Gastroesophageal sphincter (tissue), 4 donors: ENCODE data around the gene HS6ST3. TPM values are rescaled to one million over a fixed set of nuclear protein-coding genes. Genes with fewer than 3 reads are reported as not detected.
A peak's percentile ranks its signal among the peaks of the same experiment; 100 is the strongest.

Experiments
- ATAC-seq: fragments of 150-250 bp; one replicate; pipeline ENCODE4 v1.9.1; 2016; ENCODE audit warnings: mild to moderate bottlenecking, moderate library complexity
- H3K27ac ChIP-seq, 4 donors: fragments of 200-600 bp; sonication (generic) in 3 of 4; 1 replicate in 3 of 4; 2 replicates in 1 of 4; pipeline ENCODE4 v1.5.1; 2016 to 2019
- H3K27me3 ChIP-seq: fragments of 200-600 bp; sonication (generic); one replicate; pipeline ENCODE4 v1.5.1; 2019
- H3K36me3 ChIP-seq, 2 donors: fragments of 200-600 bp; sonication (generic); one replicate each; pipeline ENCODE4 v1.5.1; 2019; ENCODE audit warnings: control low read depth in 1 of 2
- H3K4me1 ChIP-seq, 3 donors: fragments of 200-600 bp; sonication (generic); 1 replicate in 2 of 3; 2 replicates in 1 of 3; pipeline ENCODE4 v1.5.1; 2016 to 2019; ENCODE audit warnings: control low read depth in 2 of 3
- H3K4me3 ChIP-seq, 2 donors: fragments of 200-600 bp; sonication (generic); one replicate each; pipeline ENCODE4 v1.5.1; 2019; ENCODE audit warnings: mild to moderate bottlenecking in 1 of 2, moderate library complexity in 1 of 2
- H3K9me3 ChIP-seq, 3 donors: fragments of 200-600 bp; sonication (generic); one replicate each; pipeline ENCODE4 v1.5.1; 2017 to 2019; ENCODE audit warnings: control low read depth in 2 of 3
- EP300 ChIP-seq: sonication (generic); formaldehyde crosslinking; IDR thresholded peaks from one replicate; pipeline ENCODE4 v1.6.1; 2017; ENCODE audit warnings: antibody characterized with exemption, mild to moderate bottlenecking
- POLR2A ChIP-seq, 2 donors: fragments of 450-650 bp; IDR thresholded peaks; one replicate each; pipeline ENCODE4 v1.6.1; 2017; ENCODE audit warnings: antibody characterized with exemption in 2 of 2, mild to moderate bottlenecking in 2 of 2, moderate library complexity in 1 of 2
- POLR2AphosphoS5 ChIP-seq: sonication (generic); formaldehyde crosslinking; IDR thresholded peaks from one replicate; pipeline ENCODE4 v1.6.1; 2017; ENCODE audit warnings: antibody characterized with exemption
- WGBS, 2 donors: methylation state at CpG; one replicate each; pipeline ENCODE4 v1.1.5; 2018; ENCODE audit warnings: low coverage in 1 of 2; 5-methylcytosine and 5-hydroxymethylcytosine counted together
- total RNA-seq, 4 donors: library from RNA; depleted of rRNA; stranded (reverse); fragments of >200 nt; gene quantifications; one replicate each; pipeline ENCODE4 v1.1.0, GENCODE V29; 2016
- TF ChIP-seq, protein P1 (sequence below), 4 experiments: fragments of 200-600 bp in 2 of 4; fragments of 450-650 bp in 2 of 4; sonication (generic) in 1 of 4; IDR thresholded peaks; one replicate each; pipeline ENCODE4 v1.5.1; 2017 to 2019; ENCODE audit warnings: antibody characterized with exemption in 4 of 4, mild to moderate bottlenecking in 2 of 4, moderate library complexity in 2 of 4

Gene HS6ST3
- total RNA-seq, 4 donors from 2014 or later = 3.4 to 13.2 (median 5.2) TPM

DNA sequence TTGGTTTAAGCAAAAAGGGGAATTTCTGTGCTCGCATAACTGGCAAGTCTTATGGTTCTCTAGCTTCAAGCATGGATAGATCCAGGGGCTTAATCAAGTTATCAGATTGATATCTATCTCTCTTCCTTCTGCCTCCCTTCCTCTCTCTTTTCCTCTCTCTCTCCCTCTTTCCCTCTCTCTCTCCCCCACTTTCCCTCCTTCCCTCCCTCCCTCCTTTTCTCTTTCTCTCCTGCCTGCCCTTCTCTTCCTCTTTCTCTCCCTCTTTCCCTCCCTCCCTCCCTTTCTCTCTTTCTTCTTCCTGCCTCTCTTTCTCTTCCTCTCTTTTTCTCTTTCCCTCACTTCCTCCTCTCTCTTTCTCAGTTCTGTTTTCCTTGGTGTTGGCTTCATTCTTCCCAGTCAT, 195.8 kb downstream of the HS6ST3 start:
- no peaks in the 10 kb centered on the region for H3K27me3 ChIP-seq
- no peak for ATAC-seq
- WGBS, 2 donors = 89 to 100% methylated on average over 1 of the region's 1 CpG
- no peak overlapping the region for H3K27ac ChIP-seq
- H3K4me3 ChIP-seq = no peak overlapping the region
- TF ChIP-seq, protein P1, sequence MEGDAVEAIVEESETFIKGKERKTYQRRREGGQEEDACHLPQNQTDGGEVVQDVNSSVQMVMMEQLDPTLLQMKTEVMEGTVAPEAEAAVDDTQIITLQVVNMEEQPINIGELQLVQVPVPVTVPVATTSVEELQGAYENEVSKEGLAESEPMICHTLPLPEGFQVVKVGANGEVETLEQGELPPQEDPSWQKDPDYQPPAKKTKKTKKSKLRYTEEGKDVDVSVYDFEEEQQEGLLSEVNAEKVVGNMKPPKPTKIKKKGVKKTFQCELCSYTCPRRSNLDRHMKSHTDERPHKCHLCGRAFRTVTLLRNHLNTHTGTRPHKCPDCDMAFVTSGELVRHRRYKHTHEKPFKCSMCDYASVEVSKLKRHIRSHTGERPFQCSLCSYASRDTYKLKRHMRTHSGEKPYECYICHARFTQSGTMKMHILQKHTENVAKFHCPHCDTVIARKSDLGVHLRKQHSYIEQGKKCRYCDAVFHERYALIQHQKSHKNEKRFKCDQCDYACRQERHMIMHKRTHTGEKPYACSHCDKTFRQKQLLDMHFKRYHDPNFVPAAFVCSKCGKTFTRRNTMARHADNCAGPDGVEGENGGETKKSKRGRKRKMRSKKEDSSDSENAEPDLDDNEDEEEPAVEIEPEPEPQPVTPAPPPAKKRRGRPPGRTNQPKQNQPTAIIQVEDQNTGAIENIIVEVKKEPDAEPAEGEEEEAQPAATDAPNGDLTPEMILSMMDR (IDR thresholded peaks at IDR 0.05) = no peak
- TF ChIP-seq EP300 = no peak
- no peak for TF ChIP-seq POLR2A (IDR thresholded peaks at IDR 0.05)
- TF ChIP-seq POLR2AphosphoS5 = no peak
- no peaks in the 10 kb centered on the region for H3K4me1 ChIP-seq
- H3K36me3 ChIP-seq = no peaks in the 10 kb centered on the region
- H3K9me3 ChIP-seq = no peaks in the 10 kb centered on the region

DNA sequence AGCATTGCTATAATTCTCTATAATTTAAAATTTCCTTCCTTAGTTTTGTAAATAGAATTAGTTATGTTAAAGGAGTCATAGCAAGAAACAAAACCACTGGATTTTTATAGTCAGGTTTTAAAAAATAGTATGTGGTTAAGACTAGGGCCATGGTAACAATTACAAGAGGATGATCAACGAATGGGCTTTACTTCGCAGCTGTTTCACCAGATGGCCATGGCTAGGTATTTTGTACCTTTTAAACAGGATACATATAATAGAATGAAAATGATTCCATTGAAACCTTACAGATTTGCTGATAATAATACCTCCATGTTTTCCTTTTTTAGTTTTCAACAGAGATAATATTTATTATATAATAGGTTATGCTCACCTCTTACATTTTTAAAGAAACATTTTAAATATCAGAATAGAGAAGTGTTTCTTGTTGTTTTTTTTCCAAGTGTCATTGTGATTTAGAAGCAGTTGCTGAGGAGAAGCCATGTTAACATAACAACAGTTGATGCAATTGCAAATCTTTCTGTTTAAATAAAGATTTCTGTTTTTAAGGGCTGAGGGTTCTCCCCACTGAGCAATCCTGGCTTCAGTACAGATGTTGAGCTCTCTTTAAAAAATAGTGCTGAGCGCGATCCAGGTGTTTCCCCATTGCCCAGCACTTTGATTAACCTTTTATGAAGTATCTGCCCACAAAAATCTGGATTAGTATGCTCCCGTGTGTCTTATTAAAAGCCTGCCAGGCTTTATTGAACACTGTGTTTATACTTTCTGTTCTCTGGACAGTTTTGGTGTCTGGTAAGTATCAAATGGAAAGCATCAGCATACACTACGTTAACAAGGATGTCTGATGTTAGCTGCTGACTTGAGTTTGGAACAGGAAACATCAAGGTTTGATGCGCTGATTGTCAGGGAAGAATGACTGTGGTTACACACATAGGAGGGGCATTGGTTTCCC, 205.3 kb downstream of the HS6ST3 start:
- Histone ChIP-seq H3K4me1 (peaks cover 0 to 11% (median 0%) of the 10 kb centered on the region in 3 donors), H3K27me3 (no peaks in the 10 kb centered on the region), H3K4me3 (no peak overlapping the region), H3K9me3 (no peaks in the 10 kb centered on the region), H3K36me3 (no peaks in the 10 kb centered on the region), H3K27ac (peak overlapping the region in 1 of 4 donors; percentile 28)
- WGBS, 2 donors = 21 to 32% methylated on average over 7 of the region's 7 CpGs
- no peak for ATAC-seq
- TF ChIP-seq EP300 (no peak), POLR2AphosphoS5 (no peak), POLR2A (IDR thresholded peaks at IDR 0.05) (no peak)
- TF ChIP-seq, protein P1 (IDR thresholded peaks at IDR 0.05) = no peak

- 72 to 74% methylated on average over 3 of the region's 3 CpGs for WGBS, 2 donors
Observed at GRCh38 chr13:96297360-96297759, 207.5 kb downstream of the HS6ST3 start.

GRCh38 chr13:96299235-96299634, 209.3 kb downstream of the HS6ST3 start:
- 79 to 83% methylated on average over 4 of the region's 4 CpGs for WGBS, 2 donors
- no peaks in the 10 kb centered on the region for H3K9me3 ChIP-seq
- no peak overlapping the region for H3K27ac ChIP-seq
- no peak for ATAC-seq
- H3K27me3 ChIP-seq = no peaks in the 10 kb centered on the region
- TF ChIP-seq POLR2AphosphoS5 = no peak
- TF ChIP-seq POLR2A (IDR thresholded peaks at IDR 0.05) = no peak
- TF ChIP-seq EP300 = no peak
- TF ChIP-seq, protein P1 (IDR thresholded peaks at IDR 0.05) = no peak
- H3K36me3 ChIP-seq = no peaks in the 10 kb centered on the region
- H3K4me3 ChIP-seq = no peak overlapping the region
- peaks cover 0 to 11% (median 0%) of the 10 kb centered on the region in 3 donors for H3K4me1 ChIP-seq

More at GRCh38 chr13:96297360-96297759, 207.5 kb downstream of the HS6ST3 start:
- no peaks in the 10 kb centered on the region for H3K9me3 ChIP-seq
- H3K36me3 ChIP-seq = no peaks in the 10 kb centered on the region
- no peak overlapping the region for H3K27ac ChIP-seq
- no peak for ATAC-seq
- no peak for TF ChIP-seq POLR2AphosphoS5
- TF ChIP-seq POLR2A (IDR thresholded peaks at IDR 0.05) = no peak
- TF ChIP-seq, protein P1 (IDR thresholded peaks at IDR 0.05) = no peak
- no peak for TF ChIP-seq EP300
- peaks cover 0 to 11% (median 0%) of the 10 kb centered on the region in 3 donors for H3K4me1 ChIP-seq
- H3K4me3 ChIP-seq = no peak overlapping the region
- no peaks in the 10 kb centered on the region for H3K27me3 ChIP-seq
